GM21447 (cell line): ENCODE measurements around the gene CIB4.
"Not testable (repeated sequence)": the region's sequence is repeated elsewhere in the genome, so short reads cannot be mapped to it uniquely, and the experiment has no call there.

Source experiments
- ATAC-seq: cut with Tn5 transposase; IDR thresholded peaks from one replicate; pipeline ENCODE4 v1.9.1; 2021; ENCODE audit not compliant: unreplicated experiment

Gene CIB4

DNA sequence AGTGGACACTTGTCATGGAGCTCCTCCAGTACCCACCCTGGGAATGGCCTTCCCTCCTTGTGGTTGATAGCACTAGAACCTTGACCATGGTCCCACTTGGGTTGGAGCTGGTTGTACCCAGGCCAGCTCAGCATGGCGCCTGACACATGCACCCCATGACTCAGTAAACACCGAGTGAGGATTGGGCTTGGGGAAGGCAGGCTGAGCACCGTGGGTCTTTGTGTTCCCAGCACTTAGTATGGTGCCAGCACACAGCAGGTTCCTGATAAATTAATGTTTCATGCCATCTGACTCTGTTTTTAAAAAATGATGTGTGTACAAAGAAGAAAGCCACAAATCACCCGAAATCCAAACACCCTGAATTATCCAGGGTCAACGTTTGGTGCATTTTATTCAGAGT is 69.8 kb downstream of the CIB4 start:
- no peak for ATAC-seq

DNA sequence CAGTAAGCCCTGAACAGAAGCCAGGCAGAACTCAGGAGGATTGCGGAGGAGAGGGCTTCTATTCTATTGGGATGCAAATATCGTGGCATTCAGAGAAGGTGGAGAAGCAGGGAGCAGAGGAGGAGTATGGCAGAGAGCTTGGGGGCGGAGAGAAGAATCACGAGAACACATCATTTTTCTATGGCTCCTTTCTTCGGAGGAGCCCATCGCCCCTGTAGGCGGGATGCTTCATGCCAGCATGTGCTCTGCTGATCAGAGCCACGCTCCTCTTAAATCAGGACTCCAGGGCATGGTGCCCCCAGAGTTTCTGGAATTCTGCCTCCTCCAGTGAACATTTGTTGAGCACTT is 71.1 kb downstream of the CIB4 start:
- no peak for ATAC-seq

DNA sequence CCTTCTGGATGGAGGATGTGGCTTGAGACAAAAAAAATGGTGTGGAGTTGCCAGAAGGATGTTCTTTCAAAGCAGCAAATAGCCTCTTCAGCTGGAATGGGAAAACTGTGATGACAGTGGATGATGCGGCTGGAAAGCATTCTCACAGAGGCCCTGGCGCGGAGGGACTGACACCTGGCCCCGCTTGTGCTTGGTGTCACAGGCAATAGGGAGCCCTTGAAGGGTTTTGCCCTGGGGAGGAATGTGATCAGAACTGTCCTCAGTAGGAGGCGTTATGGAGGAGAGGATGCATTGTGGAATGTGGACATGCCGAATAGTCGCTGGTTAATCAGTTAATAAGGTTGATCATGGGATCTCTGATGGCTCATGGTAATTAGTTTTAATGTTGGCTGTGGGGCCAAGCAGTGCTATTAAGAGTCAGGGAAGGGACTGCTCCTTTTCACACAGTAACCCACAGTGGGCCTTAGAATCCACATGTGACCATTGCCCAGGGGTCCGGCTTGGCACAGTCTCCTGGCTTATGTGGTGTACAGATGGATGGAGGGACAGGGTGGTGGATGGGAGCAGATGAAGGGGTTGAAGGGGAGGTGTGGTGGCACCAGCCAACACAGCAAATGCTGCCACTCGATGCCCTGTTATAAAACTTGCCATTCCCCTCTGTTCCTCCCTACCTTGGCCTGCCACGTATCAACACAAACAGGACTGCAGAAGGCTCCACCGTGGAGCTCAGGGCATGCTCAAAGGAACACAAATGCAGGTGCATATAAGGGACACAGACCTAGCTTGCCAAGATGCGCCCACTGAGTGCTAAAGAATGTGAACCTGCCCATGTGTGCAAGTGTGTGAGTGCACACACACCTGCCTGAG is 71.7 kb downstream of the CIB4 start:
- ATAC-seq, result no peak

GRCh38 chr2:26568076-26568890 is 72.9 kb downstream of the CIB4 start:
- ATAC-seq, result no peak

DNA sequence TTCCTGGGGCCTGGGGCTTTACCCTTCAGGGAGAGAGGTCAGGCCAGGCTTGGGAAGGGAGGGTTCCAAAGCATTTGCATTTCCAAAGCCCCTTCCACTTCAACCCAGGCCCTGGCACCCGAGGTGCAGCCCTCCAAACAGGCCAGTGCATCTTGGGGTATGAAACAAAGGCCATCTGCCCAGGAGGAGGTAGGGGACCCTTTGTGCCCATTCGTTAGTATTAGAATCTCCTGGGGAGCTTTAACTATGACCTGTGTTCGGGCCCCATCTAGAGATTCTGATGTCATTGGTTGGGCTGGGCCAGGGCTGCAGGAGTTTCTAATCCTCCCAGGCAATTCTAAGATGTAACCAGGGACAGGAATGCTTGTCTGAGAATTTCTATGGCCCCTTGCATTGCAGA is 73.6 kb downstream of the CIB4 start:
- no peak for ATAC-seq

DNA sequence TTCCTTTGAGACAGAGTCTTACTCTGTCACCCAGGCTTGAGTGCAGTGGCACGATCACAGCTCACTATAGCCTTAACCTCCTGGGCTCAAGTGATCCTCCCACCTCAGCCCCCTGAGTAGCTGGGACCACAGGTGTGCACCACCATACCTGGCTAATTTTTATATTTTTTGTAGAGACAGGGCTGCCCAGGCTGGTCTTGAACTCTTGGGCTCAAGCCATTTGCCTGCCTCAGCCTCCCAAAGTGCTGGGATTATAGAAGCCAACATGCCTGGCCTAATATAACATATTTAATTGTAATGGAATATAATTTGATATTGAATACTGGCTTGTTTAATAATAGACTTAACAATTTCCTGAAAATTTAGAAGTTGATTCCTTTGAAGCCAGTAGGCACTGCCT is 74.4 kb downstream of the CIB4 start:
- not testable (repeated sequence) for ATAC-seq

DNA sequence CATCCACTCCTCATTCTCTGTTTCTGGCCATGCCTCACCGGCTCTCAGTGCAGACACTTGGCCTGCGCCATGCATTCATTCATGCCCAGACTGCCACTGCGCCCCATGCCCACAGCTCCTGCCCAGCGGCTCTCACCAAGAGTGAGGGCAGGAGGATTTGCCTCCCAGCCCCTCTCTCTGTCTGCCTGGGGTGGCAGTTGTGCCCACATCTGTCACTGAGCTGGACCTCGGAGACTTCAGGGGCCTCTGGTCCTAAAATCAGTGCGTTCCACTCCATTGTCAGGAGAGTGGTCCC is 75.1 kb downstream of the CIB4 start:
- ATAC-seq, result no peak

DNA sequence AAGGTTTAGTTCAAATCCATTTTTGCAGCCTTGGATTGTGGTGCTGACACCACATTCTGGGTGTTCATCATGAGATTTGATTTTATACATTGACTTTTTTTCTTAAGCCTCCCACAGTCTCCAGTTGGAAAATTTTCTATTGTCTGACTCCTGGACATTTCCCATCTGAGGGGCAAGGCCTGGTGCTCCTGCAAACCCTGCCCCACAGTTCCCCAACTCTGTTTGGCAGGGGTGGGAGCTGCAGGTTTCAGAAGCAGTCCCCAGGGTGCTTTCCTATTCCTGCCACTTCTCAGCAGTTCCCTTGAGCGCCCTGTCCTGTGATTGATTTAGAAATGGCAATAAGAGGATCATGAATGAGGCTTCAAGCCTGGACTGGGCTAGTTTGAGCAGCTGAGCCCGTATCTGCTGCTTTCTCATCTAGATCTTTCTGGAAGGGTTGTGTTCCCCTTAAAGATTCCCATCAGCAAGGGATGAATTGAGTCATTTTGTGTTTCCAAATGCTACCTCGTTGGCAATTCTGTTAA is 77.0 kb downstream of the CIB4 start:
- ATAC-seq, result no peak

DNA sequence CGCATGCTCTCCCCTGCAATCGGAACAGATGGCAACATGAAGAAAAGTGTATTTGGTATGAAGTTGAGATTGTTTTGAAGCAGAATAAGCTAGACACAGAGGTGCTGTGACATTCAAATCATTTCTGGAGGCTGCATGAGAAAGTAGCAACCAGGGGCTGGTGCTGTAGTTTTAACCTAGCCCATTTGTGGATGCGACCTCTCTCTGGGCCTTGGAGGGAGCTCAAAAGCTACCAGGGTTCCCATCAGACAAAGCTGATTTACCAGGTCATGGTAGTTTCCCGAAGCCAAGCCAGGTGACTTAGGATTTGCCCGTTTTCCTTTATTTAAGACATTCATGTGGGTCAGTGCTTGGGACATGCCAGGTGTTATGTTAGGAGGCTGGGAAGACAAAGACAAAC is 77.5 kb downstream of the CIB4 start:
- no peak for ATAC-seq

DNA sequence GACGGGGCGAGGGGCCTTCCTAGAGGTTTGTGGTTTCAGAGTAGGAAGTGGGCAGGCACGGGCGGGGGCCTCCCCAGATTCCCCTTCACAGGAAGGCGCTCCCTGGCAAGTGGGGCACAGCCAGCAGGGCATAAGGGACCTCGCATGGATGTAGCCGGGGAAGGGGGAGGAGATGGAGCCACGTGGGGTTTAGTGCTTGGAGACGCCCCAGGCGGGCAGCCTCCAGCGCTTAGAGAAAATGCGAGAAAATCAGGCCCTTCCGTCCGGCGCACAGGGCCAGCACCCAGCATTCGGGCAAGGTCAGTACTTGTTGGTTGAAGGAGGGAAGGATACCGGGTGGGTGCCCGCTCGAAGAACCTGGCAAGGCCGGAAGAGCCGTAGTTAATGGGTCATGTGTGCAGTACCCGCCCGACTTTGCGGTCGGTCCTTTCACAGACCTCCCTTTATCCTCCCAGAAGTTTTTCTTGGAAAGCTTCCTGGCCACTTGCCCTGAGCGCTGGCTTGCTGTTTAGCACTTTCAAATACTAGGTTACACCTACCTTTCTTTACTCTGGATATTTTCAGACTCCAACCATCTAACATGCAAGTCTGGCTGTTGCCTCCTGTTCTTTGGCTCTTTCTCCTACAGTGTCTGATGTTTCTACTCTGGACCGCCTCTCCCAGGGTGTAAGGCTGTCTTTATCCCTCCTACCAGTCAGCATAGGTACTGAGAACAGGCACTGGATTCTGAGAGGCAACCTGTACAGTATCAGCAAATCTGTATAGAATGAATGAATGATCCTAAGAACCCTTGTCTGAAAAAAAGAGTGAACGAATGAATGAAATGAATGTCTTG is 78.1 kb downstream of the CIB4 start:
- no peak for ATAC-seq

DNA sequence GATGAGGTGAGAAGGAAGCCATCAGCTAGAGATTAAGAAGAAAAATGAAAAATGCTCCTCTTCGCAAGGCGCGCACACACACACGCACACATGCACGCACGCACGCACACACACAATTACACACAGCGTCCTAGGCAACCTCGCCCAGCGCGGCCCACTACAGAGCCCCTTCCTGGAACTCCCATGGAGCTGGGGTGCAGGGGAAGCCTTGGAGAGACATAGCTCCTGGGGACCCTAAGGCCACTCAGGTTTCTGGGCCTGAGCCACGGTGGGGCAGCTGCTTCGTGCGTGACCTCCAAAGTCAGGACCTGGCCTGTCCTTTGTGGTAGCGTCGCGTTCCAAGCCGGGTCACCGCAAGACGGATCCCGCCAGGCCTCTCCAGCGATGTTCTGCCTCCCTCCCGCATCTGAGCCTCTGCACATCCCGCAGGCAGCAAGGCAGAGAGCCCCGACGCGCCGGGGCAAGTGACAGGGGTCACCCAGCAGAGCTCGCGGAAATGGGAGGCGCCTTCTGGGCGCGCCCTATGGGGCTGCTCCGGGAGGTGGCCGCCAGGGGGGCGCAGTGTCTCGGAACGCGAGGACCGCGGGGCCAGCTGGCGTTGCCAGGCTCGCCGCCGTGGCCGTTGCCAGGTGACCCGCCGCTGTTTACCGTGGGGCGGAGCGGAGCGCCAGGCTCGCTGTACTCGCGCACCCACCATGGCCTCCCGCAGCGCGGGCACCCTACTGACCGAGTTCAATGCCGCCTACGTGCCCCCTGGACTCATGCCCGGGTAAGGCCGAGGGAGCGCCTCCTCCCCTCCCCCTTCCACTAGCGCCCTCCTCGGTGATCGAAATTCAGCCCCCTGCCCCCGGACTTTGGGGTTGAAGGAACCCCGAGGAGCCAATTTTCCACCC is 79.0 kb downstream of the CIB4 start:
- ATAC-seq, result no peak

- ATAC-seq, result no peak
These were observed 79.8 kb downstream of the CIB4 start for GRCh38 chr2:26561376-26561775.

DNA sequence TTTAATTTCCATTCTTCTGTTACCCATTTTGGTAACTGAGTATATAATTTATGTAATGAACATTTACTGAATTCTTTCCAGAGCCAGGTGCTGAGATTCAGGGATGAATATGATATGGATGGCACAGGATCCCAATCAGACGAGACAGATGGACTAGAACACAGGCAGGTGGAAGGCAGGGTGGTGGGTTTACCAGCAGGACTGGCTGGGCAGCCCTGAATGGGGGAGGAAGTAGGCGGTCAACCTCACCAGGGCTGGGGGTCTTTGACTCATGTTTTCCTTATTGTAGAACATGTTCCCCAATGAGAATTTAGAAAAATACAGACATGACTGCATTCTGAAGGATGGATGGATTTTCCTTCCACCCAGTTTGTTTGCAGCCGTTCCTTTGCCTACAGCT is 80.3 kb downstream of the CIB4 start:
- ATAC-seq, result no peak

DNA sequence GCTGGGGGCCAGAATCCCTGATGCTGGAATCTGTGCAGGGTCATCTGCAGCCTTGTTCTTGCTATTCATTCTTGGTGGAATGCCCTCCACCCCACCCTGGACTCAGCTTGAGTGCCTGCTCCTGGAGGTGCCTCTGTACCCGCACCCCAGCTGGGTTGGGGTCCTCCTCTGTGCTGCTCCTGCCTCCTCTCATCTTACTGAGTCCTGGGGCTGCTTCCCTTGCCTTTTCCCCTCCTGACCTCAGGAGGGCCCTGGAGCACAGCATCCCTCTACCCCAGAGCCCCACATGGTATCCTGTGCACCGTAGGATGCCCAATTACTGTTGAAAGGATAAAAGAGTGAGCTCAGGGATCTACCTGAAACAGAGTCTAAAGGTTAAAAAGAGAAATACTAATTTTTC is 81.6 kb downstream of the CIB4 start:
- no peak for ATAC-seq

DNA sequence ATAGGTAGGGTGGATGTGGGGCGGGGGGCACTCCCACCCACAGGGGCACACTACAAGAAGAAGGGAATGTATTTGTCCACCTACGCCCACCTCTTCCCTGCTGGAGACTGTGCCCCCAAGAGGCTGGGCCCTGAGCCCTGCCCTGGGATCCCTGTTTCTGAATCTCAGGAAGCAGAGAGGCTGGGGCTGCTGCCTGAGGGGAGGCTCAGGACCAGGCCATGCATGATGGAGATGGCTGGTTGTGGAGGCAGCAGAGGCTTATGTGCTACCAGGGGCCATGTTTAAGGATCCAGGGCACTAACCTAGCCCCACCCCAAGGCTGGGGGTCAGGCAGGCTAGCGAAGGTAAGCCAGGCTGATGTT is 82.1 kb downstream of the CIB4 start:
- ATAC-seq, result no peak

DNA sequence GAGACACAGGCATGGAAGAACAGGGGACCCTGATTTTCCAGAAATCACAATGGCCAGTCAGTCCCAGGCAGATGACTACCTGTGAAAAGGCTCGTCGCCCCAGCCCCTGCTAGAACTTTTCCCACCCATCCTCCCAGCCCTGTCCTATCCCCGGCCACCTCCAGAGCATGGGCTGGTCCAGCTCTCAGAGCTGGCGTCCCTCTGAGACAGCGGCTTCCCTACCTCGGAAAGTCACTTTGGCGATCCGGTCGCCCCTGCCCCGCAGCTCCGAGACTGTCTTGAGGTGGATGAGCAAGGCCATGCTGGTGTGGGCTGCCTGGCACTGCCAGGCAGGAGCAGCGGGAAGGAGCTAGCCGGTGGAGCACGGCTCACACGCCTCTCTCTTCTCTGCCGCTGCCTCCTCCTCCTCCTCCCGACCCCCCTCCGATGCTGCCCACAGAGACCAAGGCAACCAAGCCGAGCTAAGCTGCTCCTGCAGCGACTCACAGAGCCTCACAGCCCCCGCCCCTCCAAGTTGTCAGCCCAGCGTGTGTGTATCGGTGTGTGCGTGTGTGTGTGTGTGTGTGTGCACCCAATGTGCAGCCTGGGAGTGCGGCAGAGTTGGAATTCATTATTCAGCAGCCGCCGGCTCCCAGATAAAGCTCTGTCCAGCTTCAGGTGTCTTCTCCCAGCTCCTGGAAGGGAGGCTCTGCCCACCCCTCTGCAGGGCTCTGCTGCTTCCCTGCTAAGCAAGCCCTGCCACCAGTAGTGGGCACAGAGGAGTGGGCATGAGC is 82.7 kb downstream of the CIB4 start:
- no peak for ATAC-seq

- ATAC-seq, result no peak
These were observed 83.8 kb downstream of the CIB4 start for GRCh38 chr2:26557244-26557925.

DNA sequence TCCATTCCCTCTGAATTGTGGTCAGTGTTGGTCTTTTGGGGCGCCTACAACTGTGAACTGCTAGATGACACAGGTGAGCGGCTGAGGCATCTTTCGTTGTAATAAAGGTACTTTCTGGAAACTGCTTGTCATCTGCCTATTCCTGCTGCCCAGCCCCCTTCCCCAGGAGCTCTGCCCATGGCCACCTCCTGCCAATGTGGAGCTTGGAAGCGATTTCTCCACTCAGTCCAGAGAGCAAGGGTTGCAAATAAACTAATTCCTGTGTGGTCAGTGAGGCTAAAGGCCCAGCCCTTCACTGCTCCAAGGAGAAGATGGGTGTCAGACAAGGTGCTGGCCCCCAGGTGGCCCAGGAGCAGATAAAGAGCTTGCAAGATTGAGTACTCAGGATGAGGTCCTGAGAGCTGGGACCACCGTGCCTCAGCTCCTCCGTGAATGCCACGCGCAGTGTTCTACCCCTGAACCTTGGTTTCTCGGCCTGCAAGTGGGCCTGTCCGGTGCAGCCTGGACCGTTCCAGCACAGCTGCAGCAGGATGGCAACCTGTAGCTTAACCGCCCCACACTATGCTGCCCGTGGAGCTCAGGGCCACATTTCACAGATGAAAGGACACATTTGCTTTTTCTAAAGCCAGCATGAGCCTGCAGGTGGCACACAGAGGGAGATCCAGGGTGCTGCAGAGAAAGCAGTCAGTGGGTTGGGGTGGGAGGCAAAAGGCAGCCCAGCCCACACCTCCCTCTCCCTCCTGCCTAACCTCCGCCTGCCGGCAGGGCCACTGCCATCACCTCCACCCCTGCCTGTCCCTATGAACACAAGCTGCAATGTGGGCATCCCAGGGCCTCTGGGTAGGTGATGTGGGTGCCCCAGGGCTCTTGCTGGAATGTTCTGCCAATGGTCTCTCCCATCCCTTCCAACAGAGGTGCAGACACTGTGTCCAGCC is 84.6 kb downstream of the CIB4 start:
- ATAC-seq, result no peak
